ENCODE results near the gene CDK7.

The CDK7 gene

DNA sequence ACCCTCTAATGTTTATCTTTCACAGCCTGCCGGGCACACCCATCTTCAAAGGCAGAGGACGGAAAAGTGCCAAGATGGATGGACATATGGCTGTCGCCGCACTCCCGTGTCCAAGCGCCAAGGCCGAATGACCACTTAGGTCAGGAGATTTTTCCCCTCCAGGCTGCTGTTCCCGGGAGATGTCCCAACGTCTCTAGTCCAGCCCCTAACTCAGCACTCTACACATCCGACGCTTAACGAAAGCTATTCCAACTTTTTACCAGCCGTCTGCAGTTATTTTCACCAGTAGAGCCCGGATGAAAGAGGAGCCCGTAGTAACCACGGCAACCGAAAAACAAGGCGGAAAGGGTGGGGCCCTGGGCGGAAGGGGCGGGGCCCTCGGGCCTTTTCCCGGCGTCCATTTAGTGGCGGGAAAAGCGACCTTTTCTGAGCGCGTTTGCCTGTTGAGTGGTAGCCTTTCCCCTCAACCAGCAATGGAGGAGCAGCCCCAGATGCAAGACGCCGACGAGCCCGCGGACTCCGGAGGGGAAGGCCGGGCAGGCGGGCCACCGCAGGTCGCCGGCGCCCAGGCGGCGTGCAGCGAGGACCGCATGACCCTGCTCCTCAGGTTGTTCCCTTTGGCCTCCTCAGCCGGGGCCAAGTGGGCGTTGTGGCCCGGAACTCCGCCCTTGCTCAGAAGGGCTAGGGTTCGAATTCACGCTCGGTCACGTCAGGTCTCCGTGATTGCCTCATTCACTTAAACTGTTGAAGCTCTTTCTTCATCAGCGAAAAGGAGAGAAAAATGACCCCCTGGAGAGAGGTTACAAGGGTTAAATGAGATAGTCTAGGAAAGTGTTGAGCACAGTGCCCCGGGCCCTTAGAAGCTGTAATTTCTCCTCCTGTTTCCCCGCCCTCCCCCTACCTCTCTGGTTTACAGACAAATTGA lies 45.3 kb upstream of the CDK7 start, which contains the start of gene CENPH:
Gene CENPH, plus strand, starts transcription at position 422 of the 925 bp plus-strand sequence. Its CDS starts 52 bp downstream, at position 474.
- H3K36me3 ChIP-seq (ENCODE audit: control insufficient read depth, low read length) = peaks cover 33% of the 10 kb centered on the region
- no peaks in the 10 kb centered on the region for H3K9me3 ChIP-seq (ENCODE audit: control insufficient read depth, insufficient read depth, low read length)
- H3F3A ChIP-seq (ENCODE audit: control insufficient read depth, insufficient read depth) = peaks cover 2% of the 10 kb centered on the region; the same call in 1 of the 2 replicates
- peak within 1 kb of the TSS; percentile 78 for H3K27ac ChIP-seq (ENCODE audit: low read depth, low read length)
- peak within 1 kb of the TSS; percentile 82 for H3K4me2 ChIP-seq (ENCODE audit: low read length)
- H3K4me1 ChIP-seq (ENCODE audit: control insufficient read depth, low read length) = peaks cover 14% of the 10 kb centered on the region
- no peaks in the 10 kb centered on the region for H3K9me2 ChIP-seq (replicated peaks; ENCODE audit: control insufficient read depth, low read length)
- peaks cover 34% of the 10 kb centered on the region for H3K79me2 ChIP-seq (ENCODE audit: control insufficient read depth, low read length)
- H3K27me3 ChIP-seq (ENCODE audit: control insufficient read depth, low read length) = no peaks in the 10 kb centered on the region
- TF ChIP-seq EZH2phosphoT487 (IDR thresholded peaks at IDR 0.05; ENCODE audit: borderline replicate concordance, low read length) = no peak
- TF ChIP-seq, protein P1, sequence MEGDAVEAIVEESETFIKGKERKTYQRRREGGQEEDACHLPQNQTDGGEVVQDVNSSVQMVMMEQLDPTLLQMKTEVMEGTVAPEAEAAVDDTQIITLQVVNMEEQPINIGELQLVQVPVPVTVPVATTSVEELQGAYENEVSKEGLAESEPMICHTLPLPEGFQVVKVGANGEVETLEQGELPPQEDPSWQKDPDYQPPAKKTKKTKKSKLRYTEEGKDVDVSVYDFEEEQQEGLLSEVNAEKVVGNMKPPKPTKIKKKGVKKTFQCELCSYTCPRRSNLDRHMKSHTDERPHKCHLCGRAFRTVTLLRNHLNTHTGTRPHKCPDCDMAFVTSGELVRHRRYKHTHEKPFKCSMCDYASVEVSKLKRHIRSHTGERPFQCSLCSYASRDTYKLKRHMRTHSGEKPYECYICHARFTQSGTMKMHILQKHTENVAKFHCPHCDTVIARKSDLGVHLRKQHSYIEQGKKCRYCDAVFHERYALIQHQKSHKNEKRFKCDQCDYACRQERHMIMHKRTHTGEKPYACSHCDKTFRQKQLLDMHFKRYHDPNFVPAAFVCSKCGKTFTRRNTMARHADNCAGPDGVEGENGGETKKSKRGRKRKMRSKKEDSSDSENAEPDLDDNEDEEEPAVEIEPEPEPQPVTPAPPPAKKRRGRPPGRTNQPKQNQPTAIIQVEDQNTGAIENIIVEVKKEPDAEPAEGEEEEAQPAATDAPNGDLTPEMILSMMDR (IDR thresholded peaks at IDR 0.05; ENCODE audit: low read depth, low read length, poor library complexity, severe bottlenecking) = no peak
- peak within 1 kb of the TSS; percentile 90 for H3K4me3 ChIP-seq (ENCODE audit: low read length)
- H4K20me1 ChIP-seq (ENCODE audit: control insufficient read depth, insufficient read depth, low read depth, low read length) = no peaks in the 10 kb centered on the region

DNA sequence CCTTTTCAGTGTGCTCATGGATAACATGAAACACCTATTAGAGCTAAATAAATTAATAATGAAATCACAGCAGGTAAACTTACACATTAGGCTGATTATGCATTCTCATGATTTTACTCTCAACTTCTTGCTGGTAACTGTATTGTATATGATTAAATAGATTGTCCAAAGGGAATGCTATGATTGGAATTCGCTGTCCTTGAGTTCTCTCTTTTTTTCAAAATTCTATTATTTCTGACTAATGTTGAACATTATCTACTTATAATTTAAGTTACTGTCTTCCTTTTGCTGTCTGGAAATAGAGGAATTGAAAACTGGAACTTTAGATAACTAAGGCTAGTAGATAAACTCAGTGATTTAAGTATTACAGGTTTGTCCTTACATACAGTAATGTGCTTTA lies 32.2 kb upstream of the CDK7 start:
- Histone ChIP-seq H3K9me2 (replicated peaks; ENCODE audit: control insufficient read depth, low read length) (no peaks in the 10 kb centered on the region), H3F3A (ENCODE audit: control insufficient read depth, insufficient read depth) (peaks cover 4% of the 10 kb centered on the region; the same call in 1 of the 2 replicates)

DNA sequence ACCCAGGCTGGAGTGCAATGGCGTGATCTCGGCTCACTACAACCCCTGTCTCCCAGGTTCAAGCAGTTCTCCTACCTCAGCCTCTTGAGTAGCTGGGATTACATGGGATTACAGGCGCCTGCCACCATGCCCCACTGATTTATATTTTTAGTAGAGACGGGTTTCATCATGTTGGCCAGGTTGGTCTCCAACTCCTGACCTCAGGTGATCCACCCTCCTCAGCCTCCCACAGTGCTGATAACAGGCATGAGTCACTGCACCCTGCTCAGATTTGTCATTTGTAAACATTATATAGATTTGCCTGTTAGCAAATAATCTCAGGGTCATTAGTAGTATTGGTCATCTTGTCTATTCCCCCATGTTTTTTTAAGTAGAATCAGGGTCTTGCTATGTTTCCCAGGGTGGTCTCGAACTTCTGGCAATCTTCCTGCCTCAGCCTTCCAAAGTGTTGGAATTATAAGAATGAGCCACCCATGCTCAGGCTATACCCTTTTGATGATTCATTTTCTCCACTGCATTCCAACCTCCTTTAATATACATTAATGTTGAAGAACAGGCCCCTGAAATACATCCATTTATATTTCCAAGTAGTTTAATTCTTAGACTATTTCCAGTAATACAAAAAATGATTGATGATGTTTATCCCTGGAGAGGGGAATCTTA lies 28.0 kb upstream of the CDK7 start:
- Histone ChIP-seq H3K27ac (ENCODE audit: low read depth, low read length) (no peak overlapping the region), H4K20me1 (ENCODE audit: control insufficient read depth, insufficient read depth, low read depth, low read length) (no peaks in the 10 kb centered on the region), H3K4me3 (ENCODE audit: low read length) (no peak overlapping the region), H3K36me3 (ENCODE audit: control insufficient read depth, low read length) (peaks cover 73% of the 10 kb centered on the region), H3F3A (ENCODE audit: control insufficient read depth, insufficient read depth) (peaks cover 7% of the 10 kb centered on the region; the same call in 1 of the 2 replicates), H3K27me3 (ENCODE audit: control insufficient read depth, low read length) (no peaks in the 10 kb centered on the region), H3K9me2 (replicated peaks; ENCODE audit: control insufficient read depth, low read length) (no peaks in the 10 kb centered on the region), H3K9me3 (ENCODE audit: control insufficient read depth, insufficient read depth, low read length) (no peaks in the 10 kb centered on the region), H3K4me2 (ENCODE audit: low read length) (no peak overlapping the region), H3K79me2 (ENCODE audit: control insufficient read depth, low read length) (no peaks in the 10 kb centered on the region), H3K4me1 (ENCODE audit: control insufficient read depth, low read length) (no peaks in the 10 kb centered on the region)
- TF ChIP-seq, protein P1 (IDR thresholded peaks at IDR 0.05; ENCODE audit: low read depth, low read length, poor library complexity, severe bottlenecking) = no peak
- no peak for TF ChIP-seq EZH2phosphoT487 (IDR thresholded peaks at IDR 0.05; ENCODE audit: borderline replicate concordance, low read length)

More for the DNA sequence above, 32.2 kb upstream of the CDK7 start:
- H3K4me1 ChIP-seq (ENCODE audit: control insufficient read depth, low read length) = no peaks in the 10 kb centered on the region
- H3K36me3 ChIP-seq (ENCODE audit: control insufficient read depth, low read length) = peaks cover 74% of the 10 kb centered on the region
- TF ChIP-seq, protein P1 (IDR thresholded peaks at IDR 0.05; ENCODE audit: low read depth, low read length, poor library complexity, severe bottlenecking) = no peak
- no peak for TF ChIP-seq EZH2phosphoT487 (IDR thresholded peaks at IDR 0.05; ENCODE audit: borderline replicate concordance, low read length)
- no peak overlapping the region for H3K4me3 ChIP-seq (ENCODE audit: low read length)
- no peak overlapping the region for H3K27ac ChIP-seq (ENCODE audit: low read depth, low read length)
- H3K4me2 ChIP-seq (ENCODE audit: low read length) = no peak overlapping the region
- H3K79me2 ChIP-seq (ENCODE audit: control insufficient read depth, low read length) = no peaks in the 10 kb centered on the region
- no peaks in the 10 kb centered on the region for H4K20me1 ChIP-seq (ENCODE audit: control insufficient read depth, insufficient read depth, low read depth, low read length)
- no peaks in the 10 kb centered on the region for H3K27me3 ChIP-seq (ENCODE audit: control insufficient read depth, low read length)
- no peaks in the 10 kb centered on the region for H3K9me3 ChIP-seq (ENCODE audit: control insufficient read depth, insufficient read depth, low read length)
